Osteocyte (in vitro differentiated cells): Measurements from ENCODE around the gene RELL1. TPM values are rescaled to one million over a fixed set of nuclear protein-coding genes. Genes with fewer than 3 reads are reported as not detected.

Experiments used
- DNase-seq: peaks from one replicate; pipeline ENCODE4 v3.0.0; 2021; ENCODE audit warnings: mixed read lengths; ENCODE audit not compliant: unreplicated experiment; ENCODE audit errors: extremely low spot score
- H3K27ac Mint-ChIP-seq: one replicate; pipeline ENCODE4 v1.8.0; 2021; ENCODE audit warnings: mild to moderate bottlenecking, mixed read lengths; ENCODE audit not compliant: unreplicated experiment
- H3K27me3 Mint-ChIP-seq: one replicate; pipeline ENCODE4 v1.8.0; 2021; ENCODE audit warnings: mixed read lengths; ENCODE audit not compliant: unreplicated experiment
- H3K36me3 Mint-ChIP-seq: one replicate; pipeline ENCODE4 v1.8.0; 2021; ENCODE audit warnings: mixed read lengths; ENCODE audit not compliant: unreplicated experiment
- H3K4me1 Mint-ChIP-seq: one replicate; pipeline ENCODE4 v1.8.0; 2021; ENCODE audit warnings: mixed read lengths; ENCODE audit not compliant: unreplicated experiment
- H3K4me3 Mint-ChIP-seq: one replicate; pipeline ENCODE4 v1.8.0; 2021; ENCODE audit warnings: mild to moderate bottlenecking, moderate library complexity, mixed read lengths; ENCODE audit not compliant: unreplicated experiment
- H3K9me3 Mint-ChIP-seq: one replicate; pipeline ENCODE4 v1.8.0; 2021; ENCODE audit warnings: mixed read lengths; ENCODE audit not compliant: unreplicated experiment
- total RNA-seq: library from RNA; stranded (reverse); gene quantifications from 2 replicates; pipeline ENCODE4 v1.2.1, GENCODE V29; 2021
- TF ChIP-seq, protein P1 (sequence below): fragments of 200-600 bp; sonication (generic); IDR thresholded peaks from 2 replicates; pipeline ENCODE4 v1.5.0; 2021; ENCODE audit warnings: antibody characterized with exemption, mild to moderate bottlenecking, moderate library complexity

The RELL1 gene
- total RNA-seq, 1 donor from 2014 or later: 15.6 TPM

GRCh38 chr4:37632836-37633235, 53.3 kb downstream of the RELL1 start:
- no peak overlapping the region for H3K4me3 Mint-ChIP-seq
- TF ChIP-seq, protein P1, sequence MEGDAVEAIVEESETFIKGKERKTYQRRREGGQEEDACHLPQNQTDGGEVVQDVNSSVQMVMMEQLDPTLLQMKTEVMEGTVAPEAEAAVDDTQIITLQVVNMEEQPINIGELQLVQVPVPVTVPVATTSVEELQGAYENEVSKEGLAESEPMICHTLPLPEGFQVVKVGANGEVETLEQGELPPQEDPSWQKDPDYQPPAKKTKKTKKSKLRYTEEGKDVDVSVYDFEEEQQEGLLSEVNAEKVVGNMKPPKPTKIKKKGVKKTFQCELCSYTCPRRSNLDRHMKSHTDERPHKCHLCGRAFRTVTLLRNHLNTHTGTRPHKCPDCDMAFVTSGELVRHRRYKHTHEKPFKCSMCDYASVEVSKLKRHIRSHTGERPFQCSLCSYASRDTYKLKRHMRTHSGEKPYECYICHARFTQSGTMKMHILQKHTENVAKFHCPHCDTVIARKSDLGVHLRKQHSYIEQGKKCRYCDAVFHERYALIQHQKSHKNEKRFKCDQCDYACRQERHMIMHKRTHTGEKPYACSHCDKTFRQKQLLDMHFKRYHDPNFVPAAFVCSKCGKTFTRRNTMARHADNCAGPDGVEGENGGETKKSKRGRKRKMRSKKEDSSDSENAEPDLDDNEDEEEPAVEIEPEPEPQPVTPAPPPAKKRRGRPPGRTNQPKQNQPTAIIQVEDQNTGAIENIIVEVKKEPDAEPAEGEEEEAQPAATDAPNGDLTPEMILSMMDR: no peak
- no peak for DNase-seq
- no peaks in the 10 kb centered on the region for H3K9me3 Mint-ChIP-seq
- no peak overlapping the region for H3K27ac Mint-ChIP-seq
- no peaks in the 10 kb centered on the region for H3K27me3 Mint-ChIP-seq
- peaks cover 11% of the 10 kb centered on the region for H3K36me3 Mint-ChIP-seq
- H3K4me1 Mint-ChIP-seq: peaks cover 4% of the 10 kb centered on the region

- no peaks in the 10 kb centered on the region for H3K9me3 Mint-ChIP-seq
- H3K4me3 Mint-ChIP-seq: no peak overlapping the region
- peaks cover 6% of the 10 kb centered on the region for H3K36me3 Mint-ChIP-seq
- no peak overlapping the region for H3K27ac Mint-ChIP-seq
- TF ChIP-seq, protein P1: no peak
- no peaks in the 10 kb centered on the region for H3K27me3 Mint-ChIP-seq
- no peak for DNase-seq
- H3K4me1 Mint-ChIP-seq: peaks cover 8% of the 10 kb centered on the region
These were observed 54.6 kb downstream of the RELL1 start for GRCh38 chr4:37631551-37631950.

DNA sequence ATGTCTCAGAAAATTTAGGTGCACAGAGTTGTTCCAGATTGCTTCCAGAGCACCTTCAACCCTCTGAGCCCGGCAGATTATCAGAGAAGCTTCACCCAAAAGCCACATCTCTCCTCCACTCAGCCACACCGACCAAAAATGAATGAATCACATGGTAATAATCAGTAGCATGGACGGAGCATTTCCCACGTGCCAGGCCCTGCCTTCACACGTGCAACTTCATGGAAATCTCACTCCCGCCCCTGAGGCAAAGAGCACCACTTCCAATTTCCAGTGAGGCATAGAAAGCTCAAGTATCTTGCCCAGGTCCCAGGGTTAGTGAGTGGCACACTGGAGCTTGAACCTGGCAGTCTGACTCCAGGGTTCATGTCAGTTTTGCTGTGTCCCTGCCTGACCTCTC, 56.5 kb downstream of the RELL1 start:
- TF ChIP-seq, protein P1: no peak
- H3K27ac Mint-ChIP-seq: no peak overlapping the region
- no peaks in the 10 kb centered on the region for H3K9me3 Mint-ChIP-seq
- peaks cover 5% of the 10 kb centered on the region for H3K36me3 Mint-ChIP-seq
- H3K4me3 Mint-ChIP-seq: no peak overlapping the region
- no peak for DNase-seq
- peaks cover 8% of the 10 kb centered on the region for H3K4me1 Mint-ChIP-seq
- H3K27me3 Mint-ChIP-seq: no peaks in the 10 kb centered on the region

- TF ChIP-seq, protein P1: no peak
- Mint-ChIP-seq H3K4me1 (peaks cover 8% of the 10 kb centered on the region), H3K4me3 (no peak overlapping the region), H3K9me3 (no peaks in the 10 kb centered on the region), H3K27ac (no peak overlapping the region), H3K27me3 (no peaks in the 10 kb centered on the region), H3K36me3 (peaks cover 5% of the 10 kb centered on the region)
- DNase-seq: no peak
These were observed 57.1 kb downstream of the RELL1 start for GRCh38 chr4:37628977-37629609.

DNA sequence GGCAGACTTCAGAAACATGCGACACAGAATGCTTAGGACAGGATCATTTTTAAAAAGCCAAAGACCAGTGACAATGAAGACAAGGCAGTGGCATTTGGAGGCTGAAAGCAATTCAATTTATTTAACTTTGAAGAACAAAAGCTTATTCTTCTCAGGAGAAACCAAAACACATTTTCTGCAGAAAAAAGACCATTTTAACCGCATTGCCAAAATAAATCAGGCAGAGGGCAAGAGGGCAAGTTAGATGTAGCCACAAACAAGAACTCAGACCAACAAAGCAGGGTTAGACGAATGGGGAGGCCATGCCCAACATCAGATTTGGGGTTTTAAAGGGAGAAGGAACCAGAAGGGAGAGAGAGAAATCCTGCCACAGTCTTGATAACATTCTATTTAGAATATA, 58.9 kb downstream of the RELL1 start:
- no peak overlapping the region for H3K27ac Mint-ChIP-seq
- peaks cover 5% of the 10 kb centered on the region for H3K36me3 Mint-ChIP-seq
- DNase-seq: no peak
- no peaks in the 10 kb centered on the region for H3K27me3 Mint-ChIP-seq
- TF ChIP-seq, protein P1: no peak
- no peaks in the 10 kb centered on the region for H3K9me3 Mint-ChIP-seq
- H3K4me3 Mint-ChIP-seq: no peak overlapping the region
- H3K4me1 Mint-ChIP-seq: peaks cover 8% of the 10 kb centered on the region
